KMS-11 (cell line): ENCODE measurements around the gene RABGAP1.

Experiments
- H2AFZ ChIP-seq: fragments of 200-600 bp; sonication (generic); 2 replicates; pipeline ENCODE4 v1.6.1; 2016; ENCODE audit warnings: antibody characterized with exemption, mixed run types, low read depth
- H3K27ac ChIP-seq: fragments of 200-600 bp; sonication (generic); 2 replicates; pipeline ENCODE4 v1.6.1; 2016; ENCODE audit warnings: mild to moderate bottlenecking, mixed run types
- H3K27me3 ChIP-seq: fragments of 200-600 bp; sonication (generic); 2 replicates; pipeline ENCODE4 v1.6.1; 2017; ENCODE audit warnings: mild to moderate bottlenecking, low read depth, mixed run types, moderate library complexity; ENCODE audit not compliant: insufficient read depth
- H3K36me3 ChIP-seq: fragments of 200-600 bp; sonication (generic); 2 replicates; pipeline ENCODE4 v1.6.1; 2017; ENCODE audit warnings: mild to moderate bottlenecking, mixed run types; ENCODE audit not compliant: insufficient read depth
- H3K4me1 ChIP-seq: fragments of 200-600 bp; sonication (generic); 2 replicates; pipeline ENCODE4 v1.6.1; 2016; ENCODE audit warnings: mild to moderate bottlenecking, low read depth, mixed run types; ENCODE audit not compliant: poor library complexity, severe bottlenecking
- H3K4me2 ChIP-seq: fragments of 200-600 bp; sonication (generic); 2 replicates; pipeline ENCODE4 v1.7.0; 2016; ENCODE audit warnings: mild to moderate bottlenecking, mixed run types
- H3K4me3 ChIP-seq: fragments of 200-600 bp; sonication (generic); IDR thresholded peaks from 2 replicates; pipeline ENCODE4 v1.6.1; 2017; ENCODE audit warnings: low read depth, low read length, mixed read lengths; ENCODE audit not compliant: insufficient read depth
- H3K79me2 ChIP-seq: fragments of 200-600 bp; sonication (generic); 2 replicates; pipeline ENCODE4 v1.6.1; 2016; ENCODE audit warnings: low read depth, mixed run types; ENCODE audit not compliant: insufficient read depth
- H3K9ac ChIP-seq: fragments of 200-600 bp; sonication (generic); 2 replicates; pipeline ENCODE4 v1.6.1; 2016; ENCODE audit warnings: mild to moderate bottlenecking, mixed run types
- H4K20me1 ChIP-seq: fragments of 200-600 bp; sonication (generic); 2 replicates; pipeline ENCODE4 v1.6.1; 2016; ENCODE audit warnings: mild to moderate bottlenecking, mixed run types; ENCODE audit not compliant: insufficient read depth
- CTCF ChIP-seq: fragments of 200-600 bp; sonication (generic); conservative IDR thresholded peaks from 2 replicates; pipeline ENCODE4 v1.6.1; 2017; ENCODE audit warnings: low read depth, mild to moderate bottlenecking, antibody characterized with exemption, low read length, moderate library complexity, mixed read lengths

RABGAP1 gene

GRCh38 chr9:122988920-122989621 lies 48.3 kb downstream of the RABGAP1 start:
- no peaks in the 10 kb centered on the region for H3K36me3 ChIP-seq

GRCh38 chr9:122991370-122991830 lies 50.6 kb downstream of the RABGAP1 start:
- peaks cover 32% of the 10 kb centered on the region for H3K4me1 ChIP-seq
- no peaks in the 10 kb centered on the region; the same call in 1 of the 2 replicates for H4K20me1 ChIP-seq
- H3K4me3 ChIP-seq, result no peak overlapping the region
- no peaks in the 10 kb centered on the region for H3K36me3 ChIP-seq
- no peak overlapping the region for H3K9ac ChIP-seq
- no peaks in the 10 kb centered on the region for H3K79me2 ChIP-seq
- no peak overlapping the region for H3K4me2 ChIP-seq
- no peak overlapping the region for H2AFZ ChIP-seq
- H3K27me3 ChIP-seq, result no peaks in the 10 kb centered on the region
- no peak overlapping the region for H3K27ac ChIP-seq
- peak; percentile 65; the same call in 1 of the 2 replicates for TF ChIP-seq CTCF

More at GRCh38 chr9:122988920-122989621, 48.3 kb downstream of the RABGAP1 start:
- Histone ChIP-seq H3K4me3 (no peak overlapping the region), H2AFZ (no peak overlapping the region), H3K4me1 (peaks cover 32% of the 10 kb centered on the region), H3K4me2 (peak overlapping the region; percentile 43), H3K79me2 (no peaks in the 10 kb centered on the region), H3K9ac (no peak overlapping the region), H4K20me1 (no peaks in the 10 kb centered on the region; the same call in 1 of the 2 replicates), H3K27me3 (no peaks in the 10 kb centered on the region), H3K27ac (peak overlapping the region; percentile 24; the same call in 1 of the 2 replicates)
- TF ChIP-seq CTCF, result no peak; the same call in 1 of the 2 replicates

- no peak overlapping the region for H3K27ac ChIP-seq
- 0 out of 2 replicates have a peak, but pooled peaks cover 2% of the 10 kb centered on the region for H3K36me3 ChIP-seq
- TF ChIP-seq CTCF, result no peak
- no peaks in the 10 kb centered on the region for H3K79me2 ChIP-seq
- no peaks in the 10 kb centered on the region for H3K27me3 ChIP-seq
- no peak overlapping the region for H3K4me2 ChIP-seq
- H3K9ac ChIP-seq, result no peak overlapping the region
- H4K20me1 ChIP-seq, result no peaks in the 10 kb centered on the region; the same call in 1 of the 2 replicates
- no peak overlapping the region for H3K4me3 ChIP-seq
- peaks cover 1% of the 10 kb centered on the region for H3K4me1 ChIP-seq
- H2AFZ ChIP-seq, result no peak overlapping the region
These were observed 55.8 kb downstream of the RABGAP1 start for GRCh38 chr9:122996586-122996985.

GRCh38 chr9:122998448-122998847 lies 57.6 kb downstream of the RABGAP1 start:
- no peak overlapping the region for H3K4me3 ChIP-seq
- no peak overlapping the region for H2AFZ ChIP-seq
- no peaks in the 10 kb centered on the region for H3K27me3 ChIP-seq
- 0 out of 2 replicates have a peak, but pooled peaks cover 2% of the 10 kb centered on the region for H3K36me3 ChIP-seq
- no peak overlapping the region for H3K9ac ChIP-seq
- no peak for TF ChIP-seq CTCF
- H3K79me2 ChIP-seq, result no peaks in the 10 kb centered on the region
- no peak overlapping the region for H3K4me2 ChIP-seq
- no peaks in the 10 kb centered on the region for H3K4me1 ChIP-seq
- H3K27ac ChIP-seq, result no peak overlapping the region
- H4K20me1 ChIP-seq, result no peaks in the 10 kb centered on the region
